Epithelial cell of proximal tubule (primary cell): Measurements from ENCODE around the gene GCC1. TPM values are rescaled to one million over a fixed set of nuclear protein-coding genes. Genes with fewer than 3 reads are reported as not detected.

ENCODE experiments used
- DNase-seq: peaks from one replicate; pipeline ENCODE4 v3.0.0-alpha.2; 2011; ENCODE audit warnings: low read depth
- H3K4me3 ChIP-seq: 2 replicates; pipeline ENCODE4 v1.5.1; 2011; ENCODE audit warnings: low read depth, mild to moderate bottlenecking, low read length
- total RNA-seq: library from RNA; depleted of rRNA; stranded (reverse); fragments of >200 nt; gene quantifications from 2 replicates; pipeline ENCODE4 v1.2.3, GENCODE V29; 2015
- TF ChIP-seq, protein P1 (sequence below): conservative IDR thresholded peaks from 2 replicates; pipeline ENCODE4 v1.5.1; 2012; ENCODE audit warnings: low read depth, mild to moderate bottlenecking, low read length

The GCC1 gene
- total RNA-seq, 1 donor from 2014 or later: 13.9 TPM

DNA sequence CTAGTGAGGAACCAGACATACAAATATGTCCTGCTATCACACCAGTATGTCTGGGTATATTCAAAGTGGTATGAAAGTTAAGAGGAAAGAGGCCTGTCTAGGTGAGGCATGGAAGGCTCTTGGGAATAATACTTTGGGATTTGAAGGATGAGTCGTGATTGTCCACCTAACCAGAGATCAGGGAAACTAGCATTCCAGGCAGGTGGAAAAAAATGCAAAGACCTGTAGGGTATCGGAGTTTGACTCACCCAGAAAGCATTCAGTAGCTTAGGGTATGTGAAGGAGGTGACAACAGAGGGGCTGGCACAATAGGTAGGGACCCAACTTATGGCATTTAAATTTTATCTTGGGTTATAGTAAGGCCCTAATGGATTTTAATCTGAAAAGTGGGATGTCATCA, 950 bp upstream of the GCC1 start:
- DNase-seq: no peak

DNA sequence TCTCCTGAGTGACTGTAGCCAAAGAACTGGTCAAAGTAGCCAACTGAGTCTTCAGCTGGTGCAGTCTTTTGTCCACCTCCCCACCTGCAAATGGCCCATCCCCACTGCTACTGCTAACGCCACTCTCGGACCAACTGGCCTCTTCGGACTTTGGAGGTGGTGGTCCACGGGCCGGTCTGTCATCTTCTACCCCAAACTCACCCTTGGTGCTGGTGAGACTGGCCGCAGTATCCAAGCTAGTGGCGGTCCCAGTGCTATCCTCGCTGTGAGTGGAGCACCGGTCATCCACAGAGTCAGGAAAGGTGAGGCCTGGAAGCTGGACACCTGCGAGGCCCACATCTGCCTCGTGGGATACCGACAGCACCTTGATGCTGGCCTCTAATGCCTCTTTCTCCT, 750 bp downstream of the GCC1 start:
- DNase-seq: no peak

More for the DNA sequence above, 950 bp upstream of the GCC1 start:
- no peak overlapping the region for H3K4me3 ChIP-seq
- TF ChIP-seq, protein P1, sequence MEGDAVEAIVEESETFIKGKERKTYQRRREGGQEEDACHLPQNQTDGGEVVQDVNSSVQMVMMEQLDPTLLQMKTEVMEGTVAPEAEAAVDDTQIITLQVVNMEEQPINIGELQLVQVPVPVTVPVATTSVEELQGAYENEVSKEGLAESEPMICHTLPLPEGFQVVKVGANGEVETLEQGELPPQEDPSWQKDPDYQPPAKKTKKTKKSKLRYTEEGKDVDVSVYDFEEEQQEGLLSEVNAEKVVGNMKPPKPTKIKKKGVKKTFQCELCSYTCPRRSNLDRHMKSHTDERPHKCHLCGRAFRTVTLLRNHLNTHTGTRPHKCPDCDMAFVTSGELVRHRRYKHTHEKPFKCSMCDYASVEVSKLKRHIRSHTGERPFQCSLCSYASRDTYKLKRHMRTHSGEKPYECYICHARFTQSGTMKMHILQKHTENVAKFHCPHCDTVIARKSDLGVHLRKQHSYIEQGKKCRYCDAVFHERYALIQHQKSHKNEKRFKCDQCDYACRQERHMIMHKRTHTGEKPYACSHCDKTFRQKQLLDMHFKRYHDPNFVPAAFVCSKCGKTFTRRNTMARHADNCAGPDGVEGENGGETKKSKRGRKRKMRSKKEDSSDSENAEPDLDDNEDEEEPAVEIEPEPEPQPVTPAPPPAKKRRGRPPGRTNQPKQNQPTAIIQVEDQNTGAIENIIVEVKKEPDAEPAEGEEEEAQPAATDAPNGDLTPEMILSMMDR: no peak

DNA sequence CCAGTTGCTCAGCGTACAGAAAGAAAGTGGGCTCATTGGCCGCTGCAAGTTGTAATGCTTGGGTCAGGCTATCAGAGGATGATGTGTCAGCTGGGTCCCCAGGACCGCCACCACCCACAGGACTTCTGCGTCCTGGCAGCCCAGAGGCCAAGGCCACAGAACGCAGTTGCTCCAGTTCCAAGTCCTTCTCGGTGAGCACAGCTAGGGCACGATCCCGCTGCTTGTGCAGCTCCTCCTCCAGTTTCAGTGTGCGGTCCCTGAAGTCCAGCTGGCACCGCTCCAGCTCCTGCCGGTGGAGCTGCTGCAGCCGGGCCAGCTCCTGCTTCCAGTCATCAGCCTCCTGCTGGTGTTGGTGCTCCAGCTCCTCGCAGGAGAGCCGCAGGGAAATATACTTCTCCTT, 3.0 kb downstream of the GCC1 start:
- H3K4me3 ChIP-seq: no peak overlapping the region
- TF ChIP-seq, protein P1: no peak
- DNase-seq: no peak

More for the DNA sequence above, 750 bp downstream of the GCC1 start:
- TF ChIP-seq, protein P1: no peak
- peak overlapping the region; percentile 89 for H3K4me3 ChIP-seq

DNA sequence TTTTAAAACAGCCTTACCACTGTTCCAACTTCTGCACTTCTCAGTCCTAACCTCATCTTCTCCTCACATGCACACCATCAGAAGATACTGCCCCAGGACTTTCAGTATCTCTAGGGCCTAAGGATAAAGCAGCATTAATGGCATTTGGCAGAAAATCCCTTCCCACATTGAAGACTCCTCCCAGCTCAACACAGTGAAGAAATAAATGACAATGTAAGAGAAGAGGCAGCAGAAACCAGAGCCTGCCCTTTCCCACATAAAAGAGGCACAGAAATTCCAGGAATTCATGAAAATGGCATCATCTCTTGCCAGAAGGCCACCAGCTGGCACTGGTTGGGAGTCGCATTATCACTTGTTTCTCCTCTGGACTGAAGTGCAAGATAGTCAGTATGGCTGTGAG, 3.7 kb downstream of the GCC1 start:
- no peak for DNase-seq
- TF ChIP-seq, protein P1: no peak
- no peak overlapping the region for H3K4me3 ChIP-seq

DNA sequence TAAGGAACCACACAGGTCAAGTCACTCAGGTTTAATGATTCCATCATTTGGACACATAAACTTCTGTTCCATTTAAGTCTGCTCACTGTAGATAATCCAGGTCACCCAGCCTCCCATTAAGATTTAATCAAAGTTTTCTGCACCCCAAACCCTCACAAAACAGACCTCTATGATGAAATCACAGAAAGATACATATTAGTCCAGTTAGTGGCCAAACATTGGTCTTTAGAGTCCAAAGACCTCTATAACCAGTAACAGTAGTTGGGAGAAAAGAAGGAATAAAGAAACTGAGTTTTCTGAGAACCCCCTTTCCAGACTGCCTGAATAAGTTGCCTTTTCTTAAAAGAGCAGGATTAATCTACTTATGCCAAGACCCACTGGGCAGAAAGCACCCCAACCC, 4.8 kb downstream of the GCC1 start:
- TF ChIP-seq, protein P1: no peak
- no peak for DNase-seq
- no peak overlapping the region for H3K4me3 ChIP-seq

DNA sequence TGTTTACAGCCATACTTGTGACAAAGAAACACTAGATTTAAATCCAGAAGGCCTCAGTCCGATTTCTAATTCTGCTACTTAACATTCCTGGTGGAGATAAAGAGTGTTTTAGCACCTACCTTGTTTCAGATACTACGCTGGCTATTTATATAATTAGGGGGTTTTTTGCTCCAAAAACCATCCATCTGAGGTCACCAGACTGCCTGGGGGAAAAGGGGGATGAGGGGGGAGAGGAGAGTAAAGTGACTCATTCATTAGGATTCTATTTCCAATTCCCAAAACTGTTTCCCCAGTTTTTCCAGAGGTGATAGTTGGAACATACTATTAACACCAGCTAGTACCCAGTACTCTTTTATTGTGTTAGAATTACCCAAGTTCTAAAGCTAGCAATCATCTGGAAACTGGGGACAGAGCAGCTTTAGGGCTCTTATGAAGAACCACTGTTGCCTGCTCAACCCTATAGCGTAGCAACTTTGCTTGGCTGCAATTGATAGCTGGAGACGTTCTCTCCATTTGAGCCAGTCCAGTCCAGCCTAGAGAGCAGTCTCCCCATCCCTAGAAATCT, 6.6 kb downstream of the GCC1 start:
- no peak for DNase-seq
- no peak overlapping the region for H3K4me3 ChIP-seq
- TF ChIP-seq, protein P1: no peak

DNA sequence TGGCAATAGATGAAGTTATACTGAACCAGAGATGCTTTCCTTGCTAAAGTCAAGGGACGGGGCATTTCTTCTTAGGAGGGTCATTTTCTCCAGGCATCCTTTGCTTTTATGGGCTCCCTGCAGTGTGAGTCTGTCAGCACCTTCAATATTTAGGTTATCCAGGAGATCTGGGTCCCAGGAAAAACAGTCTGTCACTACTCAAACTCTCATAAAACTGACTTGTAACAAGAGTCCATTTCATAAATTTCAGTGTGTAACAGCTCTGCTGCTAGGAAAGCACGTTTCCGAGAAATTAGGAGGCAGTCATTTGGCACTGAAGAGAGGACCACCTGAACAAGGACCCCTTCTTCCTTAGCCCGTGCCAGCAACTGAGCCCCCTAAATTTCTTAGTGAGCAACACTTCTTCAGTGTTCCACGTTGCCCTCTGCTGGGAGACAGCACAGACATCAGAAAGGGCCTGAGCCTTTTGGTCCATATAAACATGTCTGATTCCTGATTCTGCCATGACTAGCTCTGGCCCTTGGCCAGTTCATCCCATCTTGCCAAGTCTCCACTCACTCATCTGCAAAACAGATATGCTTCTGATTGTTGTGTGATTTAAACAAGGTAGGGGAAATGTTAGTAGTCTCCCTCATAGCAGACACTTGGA, 7.2 kb downstream of the GCC1 start:
- TF ChIP-seq, protein P1: peak; percentile 48
- no peak overlapping the region for H3K4me3 ChIP-seq
- DNase-seq: no peak
